Body of pancreas (tissue), 4 donors: Measurements from ENCODE around the gene OXCT2. TPM values are rescaled to one million over a fixed set of nuclear protein-coding genes. Genes with fewer than 3 reads are reported as not detected.
A peak's percentile ranks its signal among the peaks of the same experiment; 100 is the strongest.
"Not testable (repeated sequence)": the region's sequence is repeated elsewhere in the genome, so short reads cannot be mapped to it uniquely, and the experiment has no call there.

Experiments used
- ATAC-seq: fragments of 150-250 bp; one replicate; pipeline ENCODE4 v1.9.1; 2016
- DNase-seq, 4 donors: peaks; one replicate each; pipeline ENCODE4 v3.0.0-alpha.2; 2019
- H3K27ac ChIP-seq, 4 donors: fragments of 200-600 bp; sonication (generic); 1 replicate in 3 of 4; 2 replicates in 1 of 4; pipeline versions ENCODE4 v1.5.1 to v1.6.1; 2016 to 2019; ENCODE audit warnings: mild to moderate bottlenecking in 1 of 4, mixed read lengths in 1 of 4, moderate library complexity in 1 of 4
- H3K27me3 ChIP-seq, 2 donors: fragments of 200-600 bp; sonication (generic); one replicate each; pipeline ENCODE4 v1.6.0; 2016; ENCODE audit warnings: mild to moderate bottlenecking in 1 of 2
- H3K36me3 ChIP-seq, 2 donors: fragments of 200-600 bp; sonication (generic); replicated peaks in 1 of 2; 2 replicates each; pipeline ENCODE4 v1.5.1; 2016; ENCODE audit warnings: low read depth in 2 of 2; ENCODE audit not compliant: insufficient read depth in 1 of 2
- H3K4me1 ChIP-seq: fragments of 200-600 bp; sonication (generic); one replicate; pipeline ENCODE4 v1.6.0; 2016
- H3K4me3 ChIP-seq, 2 donors: fragments of 200-600 bp; sonication (generic); 1 replicate in 1 of 2; 2 replicates in 1 of 2; pipeline ENCODE4 v1.5.1; 2016 to 2019
- H3K9me3 ChIP-seq, 3 donors: fragments of 200-600 bp; sonication (generic); 1 replicate in 2 of 3; 2 replicates in 1 of 3; pipeline ENCODE4 v1.5.1; 2016
- CTCF ChIP-seq, 7 experiments: fragments of 450-650 bp in 4 of 7; fragments of 200-600 bp in 3 of 7; sonication (generic) in 3 of 7; IDR thresholded peaks; one replicate each; pipeline ENCODE4 v1.5.1; 2016 to 2019; ENCODE audit warnings: antibody characterized with exemption in 7 of 7
- POLR2A ChIP-seq, 3 donors: fragments of 450-650 bp; IDR thresholded peaks; one replicate each; pipeline ENCODE4 v1.6.1; 2016; ENCODE audit warnings: antibody characterized with exemption in 3 of 3, mild to moderate bottlenecking in 2 of 3
- WGBS, 2 donors: methylation state at CpG; one replicate each; pipeline ENCODE4 v1.1.5; 2017; 5-methylcytosine and 5-hydroxymethylcytosine counted together
- intact Hi-C: fragments of 100-400 bp; cut with DNase I; formaldehyde crosslinking; loops from one replicate; pipeline ENCODE4 v1.15.1; 2023
- total RNA-seq, 2 donors: library from RNA; depleted of rRNA; stranded (reverse); fragments of >200 nt; gene quantifications; one replicate each; pipeline ENCODE4 v1.1.0, GENCODE V29; 2016

The OXCT2 gene
- total RNA-seq, 2 donors from 2014 or later: 2.6 to 4.6 TPM

DNA sequence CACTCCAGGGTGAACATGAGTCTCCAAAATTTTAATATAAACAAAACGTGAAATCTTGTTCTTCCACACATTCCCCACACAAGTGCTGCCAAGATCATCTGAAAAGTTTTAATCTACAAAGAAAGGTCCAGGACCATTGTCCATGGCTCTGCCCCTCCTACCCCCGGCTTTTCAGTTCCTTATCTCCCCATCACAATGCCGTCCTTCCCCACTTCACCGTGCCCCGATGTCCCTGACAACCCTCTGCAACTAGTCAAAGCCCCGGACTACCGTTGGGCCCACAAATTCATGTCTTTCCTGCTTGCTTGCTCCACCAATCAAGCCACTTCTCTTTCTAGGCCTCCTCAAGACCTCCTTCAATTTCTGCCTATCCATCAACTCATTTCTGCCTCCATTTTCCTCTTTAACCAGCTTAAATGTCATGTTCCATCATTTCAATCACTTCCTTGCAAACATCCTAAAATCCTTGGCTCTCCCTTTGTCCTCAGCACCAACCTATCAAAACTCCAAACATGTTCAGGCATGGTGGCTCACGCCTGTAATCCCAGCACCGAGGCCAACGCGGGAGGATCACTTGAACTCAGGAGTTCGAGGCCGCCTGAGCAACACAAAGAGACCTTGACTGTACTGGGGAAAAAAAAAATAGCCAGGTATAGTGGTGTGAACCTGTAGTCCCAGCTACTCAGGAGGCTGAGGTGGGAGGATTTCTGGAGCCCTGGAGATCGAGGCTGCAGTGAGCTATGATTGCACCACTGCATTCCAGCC is 31.5 kb upstream of the OXCT2 start:
- Histone ChIP-seq H3K4me3 (no peak overlapping the region), H3K27me3 (no peaks in the 10 kb centered on the region), H3K4me1 (peaks cover 19% of the 10 kb centered on the region), H3K27ac (no peak overlapping the region), H3K9me3 (no peaks in the 10 kb centered on the region), H3K36me3 (no peaks in the 10 kb centered on the region)
- TF ChIP-seq POLR2A (IDR thresholded peaks at IDR 0.05): no peak
- no peak for TF ChIP-seq CTCF (IDR thresholded peaks at IDR 0.05)
- no peak for DNase-seq
- intact Hi-C loops: no loop called here
- ATAC-seq: no peak
- WGBS, 2 donors: 76 to 79% methylated on average over 14 of the region's 14 CpGs

DNA sequence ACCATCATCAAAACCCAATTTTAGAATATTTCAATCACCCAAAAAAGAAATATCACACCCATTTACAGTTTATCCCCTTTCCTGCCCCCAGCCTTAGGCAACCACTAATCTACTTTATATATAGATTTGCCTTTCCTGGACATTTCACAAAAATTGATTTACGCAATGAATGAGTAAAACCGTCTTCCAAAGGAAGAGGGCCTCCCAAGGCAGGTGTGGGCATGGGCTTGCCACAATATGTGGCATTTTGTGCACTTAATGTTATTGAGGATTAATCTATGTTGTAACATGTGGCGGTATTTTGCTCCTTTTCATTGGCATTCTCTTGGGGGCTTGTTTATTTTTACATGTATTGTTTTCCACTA is 29.3 kb upstream of the OXCT2 start:
- DNase-seq (no peak), ATAC-seq (no peak)
- no peak overlapping the region for H3K27ac ChIP-seq
- no peaks in the 10 kb centered on the region for H3K36me3 ChIP-seq
- peaks cover 19% of the 10 kb centered on the region for H3K4me1 ChIP-seq
- no peak overlapping the region for H3K4me3 ChIP-seq
- intact Hi-C loops: no loop called here
- no peak for TF ChIP-seq CTCF (IDR thresholded peaks at IDR 0.05)
- no peak for TF ChIP-seq POLR2A (IDR thresholded peaks at IDR 0.05)
- H3K27me3 ChIP-seq: no peaks in the 10 kb centered on the region
- no peaks in the 10 kb centered on the region for H3K9me3 ChIP-seq
- WGBS, 2 donors: 63 to 65% methylated on average over 3 of the region's 3 CpGs

GRCh38 chr1:39799770-39800470 is 28.8 kb upstream of the OXCT2 start:
- H3K27ac ChIP-seq: peak overlapping the region in 2 of 4 donors; percentile 38 to 67

GRCh38 chr1:39798859-39799769 is 28.0 kb upstream of the OXCT2 start:
- WGBS, 2 donors: 38 to 59% methylated on average over 9 to 22 of the region's 26 CpGs
- peak overlapping the region in 3 of 4 donors; percentile 9 to 67 (median 38) for H3K27ac ChIP-seq

More at GRCh38 chr1:39799770-39800470, 28.8 kb upstream of the OXCT2 start:
- intact Hi-C loops: no loop called here
- peak; percentile 91 for ATAC-seq
- TF ChIP-seq CTCF (IDR thresholded peaks at IDR 0.05) (peak; percentile 59 to 89 (median 83)), POLR2A (IDR thresholded peaks at IDR 0.05) (no peak)
- no peaks in the 10 kb centered on the region for H3K27me3 ChIP-seq
- H3K9me3 ChIP-seq: no peaks in the 10 kb centered on the region
- DNase-seq: peak; percentile 75 to 80 (median 77)
- H3K36me3 ChIP-seq: no peaks in the 10 kb centered on the region
- H3K4me1 ChIP-seq: peaks cover 19% of the 10 kb centered on the region
- no peak overlapping the region for H3K4me3 ChIP-seq
- 0% methylated on average over 1 to 8 of the region's 8 CpGs for WGBS, 2 donors

More at GRCh38 chr1:39798859-39799769, 28.0 kb upstream of the OXCT2 start:
- H3K4me3 ChIP-seq, H3K27me3 ChIP-seq, intact Hi-C loops, H3K9me3 ChIP-seq, H3K36me3 ChIP-seq: not testable (repeated sequence)
- H3K4me1 ChIP-seq: peaks cover 19% of the 10 kb centered on the region
- ATAC-seq (peak; percentile 95), DNase-seq (peak; percentile 86 to 92 (median 88))
- TF ChIP-seq CTCF (IDR thresholded peaks at IDR 0.05): peak in 3 of 7 experiments; percentile 2 to 64 (median 61)
- TF ChIP-seq POLR2A (IDR thresholded peaks at IDR 0.05): peak in 2 of 3 donors; percentile 62 to 71
